Nephron (organoid): ENCODE measurements around the gene ZNF514.

Experiments
- H3K27ac Mint-ChIP-seq, 3 experiments: 2 replicates each; pipeline ENCODE4 v1.8.0; 2020; ENCODE audit warnings: mixed read lengths in 3 of 3, mild to moderate bottlenecking in 2 of 3, moderate library complexity in 1 of 3
- H3K27me3 Mint-ChIP-seq: 2 replicates; pipeline ENCODE4 v1.8.0; 2021; ENCODE audit warnings: low read depth, mild to moderate bottlenecking, moderate library complexity, mixed read lengths
- H3K36me3 Mint-ChIP-seq: 2 replicates; pipeline ENCODE4 v1.8.0; 2020; ENCODE audit warnings: low read depth, mixed read lengths
- H3K4me1 Mint-ChIP-seq: 2 replicates; pipeline ENCODE4 v1.8.0; 2020; ENCODE audit warnings: mixed read lengths
- H3K4me3 Mint-ChIP-seq, 3 experiments: 2 replicates each; pipeline ENCODE4 v1.8.0; 2020; ENCODE audit warnings: mild to moderate bottlenecking in 3 of 3, mixed read lengths in 3 of 3, moderate library complexity in 2 of 3
- H3K9me3 Mint-ChIP-seq: 2 replicates; pipeline ENCODE4 v1.8.0; 2020; ENCODE audit warnings: mixed read lengths
- CTCF ChIP-seq, 3 experiments: fragments of 200-600 bp; sonication (generic); IDR thresholded peaks; one replicate each; pipeline ENCODE4 v1.5.0; 2021; ENCODE audit warnings: antibody characterized with exemption in 3 of 3; ENCODE audit not compliant: unreplicated experiment in 3 of 3

ZNF514 gene

GRCh38 chr2:95174031-95174542, 14.4 kb upstream of the ZNF514 start:
- no peak for TF ChIP-seq CTCF (IDR thresholded peaks at IDR 0.05; ENCODE audit: unreplicated experiment in 3 of 3)
- no peak overlapping the region for H3K4me3 Mint-ChIP-seq

GRCh38 chr2:95171902-95172301, 12.3 kb upstream of the ZNF514 start:
- no peak for TF ChIP-seq CTCF (IDR thresholded peaks at IDR 0.05; ENCODE audit: unreplicated experiment in 3 of 3)
- H3K27ac Mint-ChIP-seq: no peak overlapping the region
- no peak overlapping the region for H3K4me3 Mint-ChIP-seq
- no peaks in the 10 kb centered on the region for H3K9me3 Mint-ChIP-seq
- H3K4me1 Mint-ChIP-seq: no peaks in the 10 kb centered on the region
- no peaks in the 10 kb centered on the region for H3K27me3 Mint-ChIP-seq
- H3K36me3 Mint-ChIP-seq: peaks cover 5% of the 10 kb centered on the region

More at GRCh38 chr2:95174031-95174542, 14.4 kb upstream of the ZNF514 start:
- Mint-ChIP-seq H3K4me1 (no peaks in the 10 kb centered on the region), H3K27ac (no peak overlapping the region), H3K36me3 (peaks cover 20% of the 10 kb centered on the region), H3K9me3 (no peaks in the 10 kb centered on the region), H3K27me3 (no peaks in the 10 kb centered on the region)

- Mint-ChIP-seq H3K27ac (peak overlapping the region; percentile 99 to 100 (median 99)), H3K27me3 (no peaks in the 10 kb centered on the region), H3K4me3 (peak overlapping the region; percentile 100), H3K36me3 (no peaks in the 10 kb centered on the region), H3K4me1 (peaks cover 28% of the 10 kb centered on the region), H3K9me3 (no peaks in the 10 kb centered on the region)
- TF ChIP-seq CTCF (IDR thresholded peaks at IDR 0.05; ENCODE audit: unreplicated experiment in 3 of 3): no peak
Measured at GRCh38 chr2:95166065-95166763, 6.6 kb upstream of the ZNF514 start.

- no peak for TF ChIP-seq CTCF (IDR thresholded peaks at IDR 0.05; ENCODE audit: unreplicated experiment in 3 of 3)
- Mint-ChIP-seq H3K27me3 (no peaks in the 10 kb centered on the region), H3K4me1 (peaks cover 28% of the 10 kb centered on the region), H3K36me3 (no peaks in the 10 kb centered on the region), H3K9me3 (no peaks in the 10 kb centered on the region), H3K4me3 (peak within 1 kb of the TSS; percentile 100), H3K27ac (peak within 1 kb of the TSS; percentile 99 to 100 (median 99))
Measured at GRCh38 chr2:95165371-95166064, 5.9 kb upstream of the ZNF514 start, which contains the start of gene ZNF2. ZNF2 (plus strand) TSS chr2:95165809; CDS start chr2:95176227, 10,418 bp downstream.

GRCh38 chr2:95165030-95165370, 5.4 kb upstream of the ZNF514 start:
- Mint-ChIP-seq H3K9me3 (no peaks in the 10 kb centered on the region), H3K27ac (peak overlapping the region; percentile 99 to 100 (median 99)), H3K36me3 (no peaks in the 10 kb centered on the region), H3K4me3 (peak overlapping the region; percentile 100), H3K4me1 (peaks cover 28% of the 10 kb centered on the region), H3K27me3 (no peaks in the 10 kb centered on the region)
- no peak for TF ChIP-seq CTCF (IDR thresholded peaks at IDR 0.05; ENCODE audit: unreplicated experiment in 3 of 3)
